HG03095 (cell line): ENCODE measurements around the gene ZC3H13.
"Not testable (repeated sequence)": the region's sequence is repeated elsewhere in the genome, so short reads cannot be mapped to it uniquely, and the experiment has no call there.

ENCODE experiments used
- ATAC-seq: cut with Tn5 transposase; IDR thresholded peaks from one replicate; pipeline ENCODE4 v1.9.1; 2021; ENCODE audit warnings: moderate library complexity; ENCODE audit not compliant: unreplicated experiment

Gene ZC3H13

GRCh38 chr13:46010148-46010547, 42.4 kb downstream of the ZC3H13 start:
- ATAC-seq, result no peak

GRCh38 chr13:46008631-46009030, 43.9 kb downstream of the ZC3H13 start:
- ATAC-seq, result no peak

GRCh38 chr13:46006688-46007452, 45.7 kb downstream of the ZC3H13 start:
- no peak for ATAC-seq

- no peak for ATAC-seq
Measured at GRCh38 chr13:46004491-46004890, 48.1 kb downstream of the ZC3H13 start.

- no peak for ATAC-seq
Measured at GRCh38 chr13:45996631-45997030, 55.9 kb downstream of the ZC3H13 start.

- no peak for ATAC-seq
Measured at GRCh38 chr13:45995245-45995644, 57.3 kb downstream of the ZC3H13 start.

GRCh38 chr13:45994752-45995151, 57.8 kb downstream of the ZC3H13 start:
- ATAC-seq, result no peak

- ATAC-seq, result no peak
Measured at GRCh38 chr13:45989607-45990006, 62.9 kb downstream of the ZC3H13 start.

- ATAC-seq, result not testable (repeated sequence)
Measured at GRCh38 chr13:45981127-45981526, 71.4 kb downstream of the ZC3H13 start.

- no peak for ATAC-seq
Measured at GRCh38 chr13:45975337-45975736, 77.2 kb downstream of the ZC3H13 start.

GRCh38 chr13:45974500-45974899, 78.0 kb downstream of the ZC3H13 start:
- no peak for ATAC-seq

- ATAC-seq, result no peak
Measured at GRCh38 chr13:45967589-45967988, 85.0 kb downstream of the ZC3H13 start.

GRCh38 chr13:45966715-45967114, 85.8 kb downstream of the ZC3H13 start:
- ATAC-seq, result no peak

GRCh38 chr13:45961468-45961867, 91.1 kb downstream of the ZC3H13 start:
- no peak for ATAC-seq

- no peak for ATAC-seq
Measured at GRCh38 chr13:45954836-45955800, 97.4 kb downstream of the ZC3H13 start.

GRCh38 chr13:45953082-45953481, 99.5 kb downstream of the ZC3H13 start:
- no peak for ATAC-seq

- no peak for ATAC-seq
Measured at GRCh38 chr13:45951724-45952123, 100.8 kb downstream of the ZC3H13 start.

GRCh38 chr13:45951166-45951565, 101.4 kb downstream of the ZC3H13 start:
- no peak for ATAC-seq

- no peak for ATAC-seq
Measured at GRCh38 chr13:45950386-45951000, 102.1 kb downstream of the ZC3H13 start.

GRCh38 chr13:45949161-45949560, 103.4 kb downstream of the ZC3H13 start:
- no peak for ATAC-seq

GRCh38 chr13:45943965-45944364, 108.6 kb downstream of the ZC3H13 start:
- no peak for ATAC-seq
